KOPT-K1 (cell line): ENCODE results near the gene SAMD1.

ENCODE experiments used
- H3K27ac ChIP-seq: fragments of 200-600 bp; sonication (generic); 2 replicates; pipeline ENCODE4 v1.5.1; 2016; ENCODE audit warnings: antibody characterized with exemption, mild to moderate bottlenecking, low read depth, low read length; ENCODE audit not compliant: poor library complexity, severe bottlenecking
- H3K36me3 ChIP-seq: fragments of 200-600 bp; sonication (generic); 2 replicates; pipeline ENCODE4 v1.5.1; 2017; ENCODE audit warnings: antibody characterized with exemption, mild to moderate bottlenecking, low read length, moderate library complexity; ENCODE audit not compliant: insufficient read depth
- H3K9me3 ChIP-seq: fragments of 200-600 bp; sonication (generic); 2 replicates; pipeline ENCODE4 v1.5.1; 2017; ENCODE audit warnings: antibody characterized with exemption, low read length, mild to moderate bottlenecking; ENCODE audit not compliant: insufficient read depth, poor library complexity, severe bottlenecking

SAMD1 gene

GRCh38 chr19:14061751-14062557 is 28.6 kb downstream of the SAMD1 start, which contains the start of gene PALM3:
Gene PALM3, minus strand, starts transcription at chr19:14062076. Its CDS starts 96 bp downstream, at chr19:14061980.
- no peaks in the 10 kb centered on the region for H3K9me3 ChIP-seq

GRCh38 chr19:14061081-14061749 is 29.3 kb downstream of the SAMD1 start:
- Histone ChIP-seq H3K27ac (no peak overlapping the region), H3K9me3 (no peaks in the 10 kb centered on the region), H3K36me3 (no peaks in the 10 kb centered on the region)

More at GRCh38 chr19:14061751-14062557, 28.6 kb downstream of the SAMD1 start, which contains the start of gene PALM3:
- no peak within 1 kb of the TSS for H3K27ac ChIP-seq
- no peaks in the 10 kb centered on the region for H3K36me3 ChIP-seq

- no peak overlapping the region for H3K27ac ChIP-seq
- H3K9me3 ChIP-seq, result no peaks in the 10 kb centered on the region
- no peaks in the 10 kb centered on the region for H3K36me3 ChIP-seq
Measured at GRCh38 chr19:14059652-14060155, 30.8 kb downstream of the SAMD1 start.

- H3K27ac ChIP-seq, result no peak overlapping the region
- H3K36me3 ChIP-seq, result no peaks in the 10 kb centered on the region
- H3K9me3 ChIP-seq, result no peaks in the 10 kb centered on the region
Measured at GRCh38 chr19:14059093-14059480, 31.5 kb downstream of the SAMD1 start.

- H3K27ac ChIP-seq, result no peak overlapping the region
- no peaks in the 10 kb centered on the region for H3K36me3 ChIP-seq
Measured at GRCh38 chr19:14058182-14059092, 32.1 kb downstream of the SAMD1 start.

GRCh38 chr19:14056741-14057356 is 33.7 kb downstream of the SAMD1 start:
- Histone ChIP-seq H3K9me3 (no peaks in the 10 kb centered on the region), H3K27ac (no peak overlapping the region), H3K36me3 (peaks cover 9% of the 10 kb centered on the region)

More at GRCh38 chr19:14058182-14059092, 32.1 kb downstream of the SAMD1 start:
- H3K9me3 ChIP-seq, result no peaks in the 10 kb centered on the region

GRCh38 chr19:14056069-14056666 is 34.4 kb downstream of the SAMD1 start:
- Histone ChIP-seq H3K36me3 (peaks cover 13% of the 10 kb centered on the region), H3K9me3 (no peaks in the 10 kb centered on the region), H3K27ac (no peak overlapping the region)

- peaks cover 20% of the 10 kb centered on the region for H3K36me3 ChIP-seq
- no peaks in the 10 kb centered on the region for H3K9me3 ChIP-seq
- H3K27ac ChIP-seq, result no peak overlapping the region
Measured at GRCh38 chr19:14055396-14055795, 35.2 kb downstream of the SAMD1 start.

- Histone ChIP-seq H3K27ac (no peak overlapping the region), H3K36me3 (peaks cover 27% of the 10 kb centered on the region)
Measured at GRCh38 chr19:14054721-14055120, 35.8 kb downstream of the SAMD1 start.

GRCh38 chr19:14054099-14054498 is 36.5 kb downstream of the SAMD1 start:
- H3K36me3 ChIP-seq, result peaks cover 32% of the 10 kb centered on the region
- no peaks in the 10 kb centered on the region for H3K9me3 ChIP-seq
- H3K27ac ChIP-seq, result no peak overlapping the region

More at GRCh38 chr19:14054721-14055120, 35.8 kb downstream of the SAMD1 start:
- no peaks in the 10 kb centered on the region for H3K9me3 ChIP-seq

GRCh38 chr19:14053500-14053899 is 37.1 kb downstream of the SAMD1 start:
- no peak overlapping the region for H3K27ac ChIP-seq
- H3K36me3 ChIP-seq, result peaks cover 38% of the 10 kb centered on the region
- H3K9me3 ChIP-seq, result peaks cover under 1% of the 10 kb centered on the region

GRCh38 chr19:14053032-14053431 is 37.5 kb downstream of the SAMD1 start:
- Histone ChIP-seq H3K27ac (no peak overlapping the region), H3K36me3 (peaks cover 42% of the 10 kb centered on the region), H3K9me3 (peaks cover 4% of the 10 kb centered on the region)

GRCh38 chr19:14052470-14052869 is 38.1 kb downstream of the SAMD1 start:
- Histone ChIP-seq H3K9me3 (peaks cover 4% of the 10 kb centered on the region), H3K27ac (no peak overlapping the region), H3K36me3 (peaks cover 47% of the 10 kb centered on the region)

- peaks cover 4% of the 10 kb centered on the region for H3K9me3 ChIP-seq
- peaks cover 47% of the 10 kb centered on the region for H3K36me3 ChIP-seq
Measured at GRCh38 chr19:14051980-14052379, 38.6 kb downstream of the SAMD1 start.

More at GRCh38 chr19:14051980-14052379, 38.6 kb downstream of the SAMD1 start:
- H3K27ac ChIP-seq, result no peak overlapping the region
